ENCODE results near the gene PARP15. TPM values are rescaled to one million over a fixed set of nuclear protein-coding genes. Genes with fewer than 3 reads are reported as not detected.

Gene PARP15
- total RNA-seq, 1 experiment from 2014 or later, result 0.12 TPM

GRCh38 chr3:122678506-122678905 is 101.1 kb downstream of the PARP15 start:
- Histone ChIP-seq H3K4me2 (ENCODE audit: low read length) (no peak overlapping the region; the same call in 1 of the 2 replicates), H3K27ac (ENCODE audit: low read depth, low read length) (no peak overlapping the region), H2AFZ (ENCODE audit: low read depth, low read length, poor library complexity, severe bottlenecking) (peak overlapping the region; percentile 71), H3K9me2 (ENCODE audit: insufficient read depth) (no peaks in the 10 kb centered on the region), H3K9me3 (ENCODE audit: control insufficient read depth in 1 of 2, insufficient read depth in 1 of 2, low read depth in 1 of 2, low read length in 2 of 2) (no peaks in the 10 kb centered on the region), H3K4me3 (replicated peaks in 1 of 2; ENCODE audit: low read depth in 1 of 2, low read length in 2 of 2) (no peak overlapping the region), H3K36me3 (ENCODE audit: control insufficient read depth in 1 of 2, insufficient read depth in 2 of 2, low read length in 2 of 2) (no peaks in the 10 kb centered on the region), H3K9ac (ENCODE audit: low read length) (no peak overlapping the region), H4K20me1 (ENCODE audit: insufficient read depth) (no peaks in the 10 kb centered on the region), H3K27me3 (ENCODE audit: insufficient read depth, low read length) (no peaks in the 10 kb centered on the region), H3K79me2 (ENCODE audit: insufficient read depth, low read length) (peaks cover 7% of the 10 kb centered on the region; the same call in 1 of the 2 replicates), H3K4me1 (ENCODE audit: control insufficient read depth in 1 of 2, insufficient read depth in 2 of 2, low read length in 2 of 2) (peaks cover 13 to 29% of the 10 kb centered on the region in 2 experiments; a peak in 3 of 4 replicates)
- TF ChIP-seq ELF1 (IDR thresholded peaks at IDR 0.05; ENCODE audit: borderline replicate concordance, low read depth), result no peak
- no peak for TF ChIP-seq CBX3 (IDR thresholded peaks at IDR 0.05; ENCODE audit: low read depth)
- TF ChIP-seq, protein P1, sequence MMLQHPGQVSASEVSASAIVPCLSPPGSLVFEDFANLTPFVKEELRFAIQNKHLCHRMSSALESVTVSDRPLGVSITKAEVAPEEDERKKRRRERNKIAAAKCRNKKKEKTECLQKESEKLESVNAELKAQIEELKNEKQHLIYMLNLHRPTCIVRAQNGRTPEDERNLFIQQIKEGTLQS (IDR thresholded peaks at IDR 0.05), result no peak
- TF ChIP-seq EGR1 (IDR thresholded peaks at IDR 0.05; ENCODE audit: low read depth), result no peak
- TF ChIP-seq CEBPB (IDR thresholded peaks at IDR 0.05; ENCODE audit: low read depth), result no peak
- TF ChIP-seq POLR2A (IDR thresholded peaks at IDR 0.05; ENCODE audit: borderline replicate concordance, extremely low read depth, insufficient read depth, insufficient read length), result no peak
- TF ChIP-seq TCF7L2 (IDR thresholded peaks at IDR 0.05; ENCODE audit: borderline replicate concordance, extremely low read depth, insufficient read depth, insufficient read length), result no peak
- no peak for TF ChIP-seq MAX (IDR thresholded peaks at IDR 0.05)
- TF ChIP-seq YY1 (IDR thresholded peaks at IDR 0.05; ENCODE audit: extremely low read depth, insufficient replicate concordance, low read depth, low read length), result no peak
- TF ChIP-seq RAD21 (IDR thresholded peaks at IDR 0.05; ENCODE audit: low read depth), result no peak
- no peak for TF ChIP-seq SRF (IDR thresholded peaks at IDR 0.05; ENCODE audit: low read depth)
- TF ChIP-seq ZBTB33 (IDR thresholded peaks at IDR 0.05; ENCODE audit: extremely low read depth, insufficient replicate concordance, low read length), result no peak
- TF ChIP-seq EZH2 (IDR thresholded peaks at IDR 0.05), result no peak
- no peak for TF ChIP-seq POLR2AphosphoS5 (IDR thresholded peaks at IDR 0.05; ENCODE audit: low read depth, low read length)
- TF ChIP-seq EZH2phosphoT487 (IDR thresholded peaks at IDR 0.05; ENCODE audit: borderline replicate concordance), result no peak
- TF ChIP-seq REST (IDR thresholded peaks at IDR 0.05; ENCODE audit: low read depth), result no peak
- no peak for TF ChIP-seq JUND (IDR thresholded peaks at IDR 0.05)
- TF ChIP-seq CTCF (IDR thresholded peaks at IDR 0.05 in 2 of 3, conservative IDR thresholded peaks at IDR 0.05 in 1 of 3; ENCODE audit: borderline replicate concordance in 1 of 3, insufficient read depth in 1 of 3, low read depth in 2 of 3, low read length in 2 of 3), result no peak
- TF ChIP-seq FOSL1 (IDR thresholded peaks at IDR 0.05; ENCODE audit: low read depth), result no peak
- no TSS peak for BruUV-seq (replicated peaks)
- CTCF ChIA-PET, result interaction anchor here (1.1 to 3.2 kb wide), 12 partner anchors 9 to 372 kb away, joined by 3 to 29 read pairs (median 7); partner anchors contain the start of genes DTX3L, FAM162A, KPNA1 and PARP9
- RAD21 ChIA-PET (ENCODE audit: low non-redundant PET in 1 of 2, low total read pairs in 2 of 2, uncharacterized antibody in 2 of 2, unreplicated experiment in 2 of 2), result interaction anchor here (0.7 to 1.8 kb wide), 2 partner anchors 9 to 221 kb away, joined by 3 to 6 read pairs; no protein-coding TSS in a partner anchor
- no peak for ATAC-seq
- no peak for DNase-seq (ENCODE audit: low read depth, low spot score)
- POLR2A ChIA-PET, result interaction anchor here (1.1 to 2.6 kb wide), 5 partner anchors 9 to 295 kb away, joined by 3 to 9 read pairs (median 9); partner anchors contain the start of genes DTX3L, FAM162A, MIX23 and PARP9
- intact Hi-C loops (cut with micrococcal nuclease), result loop anchor here (2.0 to 5.0 kb wide), 3 partner anchors 220 to 1132 kb away; no protein-coding TSS in a partner anchor
